SK-N-SH (cell line): ENCODE measurements around the gene TBCD. TPM values are rescaled to one million over a fixed set of nuclear protein-coding genes. Genes with fewer than 3 reads are reported as not detected.

Experiments
- CTCF ChIA-PET: fragments of 300-600, 350-600 bp; formaldehyde crosslinking; extraction: SDS; loops from one replicate; lab custom pipeline; 2021; lab: Yijun Ruan, JAX
- POLR2A ChIA-PET: fragments of 350-600 bp; sonication (Branson Sonifier 250); formaldehyde crosslinking; extraction: SDS; loops from one replicate; lab custom pipeline; 2020; ENCODE audit warnings: antibody characterized with exemption, inconsistent platforms; lab: Yijun Ruan, JAX
- DNase-seq: peaks from one replicate; pipeline ENCODE4 v3.0.0; 2012
- H2AFZ ChIP-seq: fragments of 200-600 bp; sonication (generic); 2 replicates; pipeline ENCODE4 v1.8.1; 2016; ENCODE audit warnings: antibody characterized with exemption, mild to moderate bottlenecking, low read depth
- H3F3A ChIP-seq: fragments of 200-600 bp; sonication (generic); replicated peaks from 2 replicates; pipeline ENCODE3; 2016; ENCODE audit warnings: antibody characterized with exemption, mild to moderate bottlenecking; ENCODE audit not compliant: insufficient read depth
- H3K27ac ChIP-seq, 2 experiments: fragments of 200-500 bp in 1 of 2; fragments of 200-600 bp in 1 of 2; sonication (Bioruptor generic) in 1 of 2; sonication (generic), shearing (Covaris generic) in 1 of 2; 2 replicates each; pipeline versions ENCODE4 v1.5.1 to v1.6.1; 2014 to 2016; ENCODE audit warnings: low read depth in 2 of 2, inconsistent platforms in 1 of 2, low read length in 1 of 2, mild to moderate bottlenecking in 1 of 2, mixed read lengths in 1 of 2
- H3K27me3 ChIP-seq: fragments of 200-600 bp; sonication (generic), shearing (Covaris generic); 2 replicates; pipeline ENCODE4 v1.6.1; 2016; ENCODE audit warnings: mixed run types; ENCODE audit not compliant: insufficient read depth
- H3K36me3 ChIP-seq, 2 experiments: fragments of 200-500 bp in 1 of 2; fragments of 200-600 bp in 1 of 2; sonication (Bioruptor generic) in 1 of 2; sonication (generic) in 1 of 2; replicated peaks in 1 of 2; 2 replicates each; pipeline versions ENCODE3 to v1.5.1; 2014 to 2016; ENCODE audit warnings: low read length in 1 of 2, mild to moderate bottlenecking in 1 of 2; ENCODE audit not compliant: insufficient read depth in 2 of 2, control insufficient read depth in 1 of 2
- H3K4me1 ChIP-seq, 2 experiments: fragments of 200-500 bp in 1 of 2; fragments of 200-600 bp in 1 of 2; sonication (Bioruptor generic) in 1 of 2; sonication (generic), shearing (Covaris generic) in 1 of 2; 2 replicates each; pipeline versions ENCODE4 v1.5.1 to v1.6.1; 2014 to 2016; ENCODE audit warnings: low read depth in 1 of 2, low read length in 1 of 2, mixed run types in 1 of 2; ENCODE audit not compliant: insufficient read depth in 2 of 2, control insufficient read depth in 1 of 2
- H3K4me2 ChIP-seq: fragments of 200-600 bp; sonication (generic), shearing (Covaris generic); 2 replicates; pipeline ENCODE4 v1.6.1; 2017; ENCODE audit warnings: mixed run types
- H3K4me3 ChIP-seq, 2 experiments: fragments of 200-500 bp in 1 of 2; fragments of 200-600 bp in 1 of 2; sonication (Bioruptor generic) in 1 of 2; sonication (generic), shearing (Covaris generic) in 1 of 2; 2 replicates each; pipeline versions ENCODE4 v1.5.1 to v1.8.1; 2014 to 2016; ENCODE audit warnings: low read depth in 2 of 2, inconsistent platforms in 1 of 2, low read length in 1 of 2, mild to moderate bottlenecking in 1 of 2, mixed read lengths in 1 of 2, moderate library complexity in 1 of 2
- H3K79me2 ChIP-seq: fragments of 200-600 bp; sonication (generic); 2 replicates; pipeline ENCODE4 v1.8.1; 2017; ENCODE audit warnings: mild to moderate bottlenecking; ENCODE audit not compliant: insufficient read depth
- H3K9ac ChIP-seq: fragments of 200-600 bp; sonication (generic); 2 replicates; pipeline ENCODE4 v1.6.1; 2017; ENCODE audit warnings: mixed run types
- H3K9me2 ChIP-seq: fragments of 200-600 bp; sonication (generic); 2 replicates; pipeline ENCODE4 v1.6.1; 2017; ENCODE audit warnings: mixed run types
- H3K9me3 ChIP-seq: fragments of 200-600 bp; sonication (generic); 2 replicates; pipeline ENCODE4 v1.6.1; 2017; ENCODE audit warnings: mixed run types, mild to moderate bottlenecking, moderate library complexity
- H4K20me1 ChIP-seq: fragments of 200-600 bp; sonication (generic); 2 replicates; pipeline ENCODE4 v1.6.1; 2017; ENCODE audit warnings: mild to moderate bottlenecking, mixed run types; ENCODE audit not compliant: insufficient read depth
- CHD2 ChIP-seq: fragments of 150-350 bp; IDR thresholded peaks from 2 replicates; pipeline ENCODE4 v1.6.1; 2018; ENCODE audit warnings: low read length; ENCODE audit not compliant: partially characterized antibody
- ELF1 ChIP-seq: IDR thresholded peaks from 2 replicates; pipeline ENCODE4 v1.4.0; 2012
- EZH2phosphoT487 ChIP-seq: fragments of 200-600 bp; sonication (generic); IDR thresholded peaks from 2 replicates; pipeline ENCODE4 v1.6.1; 2017; ENCODE audit warnings: low read depth, mixed run types, mild to moderate bottlenecking, antibody characterized with exemption, moderate library complexity, borderline replicate concordance
- FOSL2 ChIP-seq: IDR thresholded peaks from 2 replicates; pipeline ENCODE4 v1.4.0; 2012; ENCODE audit warnings: low read depth, mild to moderate bottlenecking, moderate library complexity, borderline replicate concordance
- FOXJ3 ChIP-seq: sonication (generic); formaldehyde crosslinking; IDR thresholded peaks from 2 replicates; pipeline ENCODE4 v1.5.1; 2020; ENCODE audit warnings: mild to moderate bottlenecking, missing genetic modification reagents
- GABPA ChIP-seq: IDR thresholded peaks from 2 replicates; pipeline ENCODE4 v1.4.0; 2012; ENCODE audit warnings: low read depth, mild to moderate bottlenecking
- GATA2 ChIP-seq: sonication (generic); formaldehyde crosslinking; IDR thresholded peaks from 2 replicates; pipeline ENCODE4 v1.5.0; 2020; ENCODE audit warnings: mild to moderate bottlenecking, missing genetic modification reagents
- JUND ChIP-seq: IDR thresholded peaks from 2 replicates; pipeline ENCODE4 v1.4.0; 2012
- MAX ChIP-seq: IDR thresholded peaks from 2 replicates; pipeline ENCODE4 v1.4.0; 2012; ENCODE audit warnings: low read depth
- MEF2A ChIP-seq: IDR thresholded peaks from 2 replicates; pipeline ENCODE4 v1.4.0; 2012; ENCODE audit warnings: low read depth, borderline replicate concordance
- NFIC ChIP-seq: IDR thresholded peaks from 2 replicates; pipeline ENCODE4 v1.4.0; 2012; ENCODE audit warnings: borderline replicate concordance
- RAD21 ChIP-seq: IDR thresholded peaks from 2 replicates; pipeline ENCODE4 v1.6.1; 2012; ENCODE audit warnings: mild to moderate bottlenecking, low read length
- REST ChIP-seq: IDR thresholded peaks from 2 replicates; pipeline ENCODE4 v1.6.1; 2012; ENCODE audit warnings: mild to moderate bottlenecking, low read depth, low read length, moderate library complexity
- RFX5 ChIP-seq: IDR thresholded peaks from 2 replicates; pipeline ENCODE4 v1.6.1; 2012; ENCODE audit warnings: mild to moderate bottlenecking, improper control_type of control experiment, low read length
- SMC3 ChIP-seq: IDR thresholded peaks from 2 replicates; pipeline ENCODE4 v1.6.1; 2012; ENCODE audit warnings: low read depth, low read length, improper control_type of control experiment
- WGBS: methylation state at CpG from one replicate; pipeline ENCODE4 v1.1.6; 2017; ENCODE audit warnings: low lambda C conversion rate; 5-methylcytosine and 5-hydroxymethylcytosine counted together
- polyA plus RNA-seq, 3 experiments: library from polyadenylated mRNA; depleted of rRNA; stranded (reverse); fragments of >200 nt; gene quantifications; 2 replicates each; pipeline ENCODE4 v1.2.3, GENCODE V29; 2012
- TF ChIP-seq, protein P1 (sequence below): IDR thresholded peaks from 2 replicates; pipeline ENCODE4 v1.4.0; 2012; ENCODE audit warnings: low read depth, borderline replicate concordance

Gene TBCD
- polyA plus RNA-seq, 1 of the 3 experiments (the other 2 are of a cell fraction), result 107 TPM

GRCh38 chr17:82815790-82816305, 64.0 kb downstream of the TBCD start:
- POLR2A ChIA-PET, result no interaction called here
- Histone ChIP-seq H3K4me2 (no peak overlapping the region), H3K9me3 (0 out of 2 replicates have a peak, but pooled peaks cover 9% of the 10 kb centered on the region), H3K4me1 (no peaks in the 10 kb centered on the region), H3K79me2 (no peaks in the 10 kb centered on the region), H3K4me3 (no peak overlapping the region), H3K9ac (no peak overlapping the region), H3F3A (no peaks in the 10 kb centered on the region), H3K27me3 (no peaks in the 10 kb centered on the region), H3K9me2 (no peaks in the 10 kb centered on the region), H4K20me1 (no peaks in the 10 kb centered on the region), H3K36me3 (peaks cover 27 to 56% of the 10 kb centered on the region in 2 experiments), H2AFZ (no peak overlapping the region), H3K27ac (no peak overlapping the region)
- no peak for DNase-seq
- CTCF ChIA-PET, result interaction anchor here (1.6 kb wide), 1 partner anchor 34 kb away, joined by 6 read pairs; no protein-coding TSS in a partner anchor
- TF ChIP-seq RFX5 (no peak), RAD21 (no peak), CHD2 (no peak), ELF1 (no peak), FOXJ3 (CRISPR knock-in tag) (no peak), JUND (no peak), EZH2phosphoT487 (no peak)
- WGBS, result 93% methylated on average over 13 of the region's 13 CpGs

DNA sequence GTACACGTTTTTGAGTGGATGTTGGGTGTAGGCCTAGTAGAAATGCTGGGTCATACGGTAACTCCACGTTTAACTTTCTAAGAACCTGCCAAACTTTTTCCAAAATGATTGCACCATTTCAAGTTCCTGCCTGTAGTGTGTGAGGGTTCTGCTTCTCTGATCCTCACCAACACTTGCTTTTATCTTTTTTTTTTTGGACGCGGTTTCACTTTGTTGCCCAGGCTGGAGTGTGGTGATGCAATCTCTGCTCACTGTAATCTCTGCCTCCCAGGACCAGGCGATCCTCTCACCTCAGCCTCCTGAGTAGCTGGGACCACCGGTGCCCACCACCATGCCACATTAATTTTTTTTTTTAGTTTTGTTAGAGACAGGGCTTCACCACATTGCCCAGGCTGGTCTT, 64.5 kb downstream of the TBCD start:
- CTCF ChIA-PET, result no interaction called here
- DNase-seq, result no peak
- Histone ChIP-seq H3K36me3 (peaks cover 22 to 61% of the 10 kb centered on the region in 2 experiments), H3K27ac (no peak overlapping the region), H3K27me3 (no peaks in the 10 kb centered on the region), H2AFZ (no peak overlapping the region), H3K4me3 (no peak overlapping the region), H3K4me2 (no peak overlapping the region), H3K4me1 (no peaks in the 10 kb centered on the region), H4K20me1 (no peaks in the 10 kb centered on the region), H3K9me3 (peaks cover 14% of the 10 kb centered on the region; the same call in 1 of the 2 replicates), H3K79me2 (0 out of 2 replicates have a peak, but pooled peaks cover 5% of the 10 kb centered on the region), H3K9ac (no peak overlapping the region), H3F3A (no peaks in the 10 kb centered on the region), H3K9me2 (no peaks in the 10 kb centered on the region)
- TF ChIP-seq MAX (no peak), FOSL2 (no peak), NFIC (no peak), JUND (no peak)
- POLR2A ChIA-PET, result no interaction called here
- 87% methylated on average over 7 of the region's 7 CpGs for WGBS

DNA sequence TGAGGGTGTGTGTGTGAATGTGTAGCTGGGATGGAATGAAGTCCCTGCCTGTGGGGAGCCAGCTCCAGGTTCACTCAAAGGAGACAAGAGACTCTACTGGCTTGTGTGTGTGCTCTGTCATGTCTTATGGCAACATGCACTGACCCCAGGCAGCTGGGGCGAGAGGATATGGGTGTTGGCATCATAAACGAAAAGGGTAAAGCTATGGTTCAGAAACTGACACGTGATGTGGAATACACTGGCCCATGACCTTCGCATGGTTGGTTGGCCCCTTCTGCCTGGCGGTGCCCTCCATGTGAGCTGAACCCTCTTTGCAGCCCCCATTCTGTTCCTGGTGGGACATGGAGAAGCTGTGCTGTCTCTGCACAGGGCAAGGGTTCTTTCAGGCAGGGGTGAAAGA, 66.1 kb downstream of the TBCD start:
- H3K4me1 ChIP-seq, result no peaks in the 10 kb centered on the region
- H3K4me2 ChIP-seq, result no peak overlapping the region
- POLR2A ChIA-PET, result interaction anchor here (1.7 kb wide), 1 partner anchor 12 kb away, joined by 5 read pairs; no protein-coding TSS in a partner anchor
- H3K9me2 ChIP-seq, result no peaks in the 10 kb centered on the region
- peaks cover 13 to 61% of the 10 kb centered on the region in 2 experiments for H3K36me3 ChIP-seq
- no peak for DNase-seq
- WGBS, result 98% methylated on average over 5 of the region's 5 CpGs
- no peak overlapping the region for H3K4me3 ChIP-seq
- no peak overlapping the region for H3K9ac ChIP-seq
- H4K20me1 ChIP-seq, result no peaks in the 10 kb centered on the region
- H3F3A ChIP-seq, result no peaks in the 10 kb centered on the region
- 0 out of 2 replicates have a peak, but pooled peaks cover 6% of the 10 kb centered on the region for H3K79me2 ChIP-seq
- CTCF ChIA-PET, result interaction anchor here (1.4 to 2.0 kb wide), 2 partner anchors 17 to 36 kb away, joined by 3 to 7 read pairs; no protein-coding TSS in a partner anchor
- no peak overlapping the region for H3K27ac ChIP-seq
- peaks cover 16% of the 10 kb centered on the region; the same call in 1 of the 2 replicates for H3K9me3 ChIP-seq
- no peak overlapping the region for H2AFZ ChIP-seq
- no peaks in the 10 kb centered on the region for H3K27me3 ChIP-seq
- TF ChIP-seq GATA2 (CRISPR knock-in tag) (no peak), JUND (no peak), GABPA (no peak), MEF2A (no peak), EZH2phosphoT487 (no peak), CHD2 (no peak), SMC3 (no peak), REST (no peak)
- TF ChIP-seq, protein P1, sequence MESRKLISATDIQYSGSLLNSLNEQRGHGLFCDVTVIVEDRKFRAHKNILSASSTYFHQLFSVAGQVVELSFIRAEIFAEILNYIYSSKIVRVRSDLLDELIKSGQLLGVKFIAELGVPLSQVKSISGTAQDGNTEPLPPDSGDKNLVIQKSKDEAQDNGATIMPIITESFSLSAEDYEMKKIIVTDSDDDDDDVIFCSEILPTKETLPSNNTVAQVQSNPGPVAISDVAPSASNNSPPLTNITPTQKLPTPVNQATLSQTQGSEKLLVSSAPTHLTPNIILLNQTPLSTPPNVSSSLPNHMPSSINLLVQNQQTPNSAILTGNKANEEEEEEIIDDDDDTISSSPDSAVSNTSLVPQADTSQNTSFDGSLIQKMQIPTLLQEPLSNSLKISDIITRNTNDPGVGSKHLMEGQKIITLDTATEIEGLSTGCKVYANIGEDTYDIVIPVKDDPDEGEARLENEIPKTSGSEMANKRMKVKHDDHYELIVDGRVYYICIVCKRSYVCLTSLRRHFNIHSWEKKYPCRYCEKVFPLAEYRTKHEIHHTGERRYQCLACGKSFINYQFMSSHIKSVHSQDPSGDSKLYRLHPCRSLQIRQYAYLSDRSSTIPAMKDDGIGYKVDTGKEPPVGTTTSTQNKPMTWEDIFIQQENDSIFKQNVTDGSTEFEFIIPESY, result no peak
